ENCODE data around the gene PUM2.
"Not testable (repeated sequence)": the region's sequence is repeated elsewhere in the genome, so short reads cannot be mapped to it uniquely, and the experiment has no call there.

PUM2 gene, protein sequence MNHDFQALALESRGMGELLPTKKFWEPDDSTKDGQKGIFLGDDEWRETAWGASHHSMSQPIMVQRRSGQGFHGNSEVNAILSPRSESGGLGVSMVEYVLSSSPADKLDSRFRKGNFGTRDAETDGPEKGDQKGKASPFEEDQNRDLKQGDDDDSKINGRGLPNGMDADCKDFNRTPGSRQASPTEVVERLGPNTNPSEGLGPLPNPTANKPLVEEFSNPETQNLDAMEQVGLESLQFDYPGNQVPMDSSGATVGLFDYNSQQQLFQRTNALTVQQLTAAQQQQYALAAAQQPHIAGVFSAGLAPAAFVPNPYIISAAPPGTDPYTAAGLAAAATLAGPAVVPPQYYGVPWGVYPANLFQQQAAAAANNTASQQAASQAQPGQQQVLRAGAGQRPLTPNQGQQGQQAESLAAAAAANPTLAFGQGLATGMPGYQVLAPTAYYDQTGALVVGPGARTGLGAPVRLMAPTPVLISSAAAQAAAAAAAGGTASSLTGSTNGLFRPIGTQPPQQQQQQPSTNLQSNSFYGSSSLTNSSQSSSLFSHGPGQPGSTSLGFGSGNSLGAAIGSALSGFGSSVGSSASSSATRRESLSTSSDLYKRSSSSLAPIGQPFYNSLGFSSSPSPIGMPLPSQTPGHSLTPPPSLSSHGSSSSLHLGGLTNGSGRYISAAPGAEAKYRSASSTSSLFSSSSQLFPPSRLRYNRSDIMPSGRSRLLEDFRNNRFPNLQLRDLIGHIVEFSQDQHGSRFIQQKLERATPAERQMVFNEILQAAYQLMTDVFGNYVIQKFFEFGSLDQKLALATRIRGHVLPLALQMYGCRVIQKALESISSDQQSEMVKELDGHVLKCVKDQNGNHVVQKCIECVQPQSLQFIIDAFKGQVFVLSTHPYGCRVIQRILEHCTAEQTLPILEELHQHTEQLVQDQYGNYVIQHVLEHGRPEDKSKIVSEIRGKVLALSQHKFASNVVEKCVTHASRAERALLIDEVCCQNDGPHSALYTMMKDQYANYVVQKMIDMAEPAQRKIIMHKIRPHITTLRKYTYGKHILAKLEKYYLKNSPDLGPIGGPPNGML
- total RNA-seq = 115 to 117 reads per million in 2 donors

DNA sequence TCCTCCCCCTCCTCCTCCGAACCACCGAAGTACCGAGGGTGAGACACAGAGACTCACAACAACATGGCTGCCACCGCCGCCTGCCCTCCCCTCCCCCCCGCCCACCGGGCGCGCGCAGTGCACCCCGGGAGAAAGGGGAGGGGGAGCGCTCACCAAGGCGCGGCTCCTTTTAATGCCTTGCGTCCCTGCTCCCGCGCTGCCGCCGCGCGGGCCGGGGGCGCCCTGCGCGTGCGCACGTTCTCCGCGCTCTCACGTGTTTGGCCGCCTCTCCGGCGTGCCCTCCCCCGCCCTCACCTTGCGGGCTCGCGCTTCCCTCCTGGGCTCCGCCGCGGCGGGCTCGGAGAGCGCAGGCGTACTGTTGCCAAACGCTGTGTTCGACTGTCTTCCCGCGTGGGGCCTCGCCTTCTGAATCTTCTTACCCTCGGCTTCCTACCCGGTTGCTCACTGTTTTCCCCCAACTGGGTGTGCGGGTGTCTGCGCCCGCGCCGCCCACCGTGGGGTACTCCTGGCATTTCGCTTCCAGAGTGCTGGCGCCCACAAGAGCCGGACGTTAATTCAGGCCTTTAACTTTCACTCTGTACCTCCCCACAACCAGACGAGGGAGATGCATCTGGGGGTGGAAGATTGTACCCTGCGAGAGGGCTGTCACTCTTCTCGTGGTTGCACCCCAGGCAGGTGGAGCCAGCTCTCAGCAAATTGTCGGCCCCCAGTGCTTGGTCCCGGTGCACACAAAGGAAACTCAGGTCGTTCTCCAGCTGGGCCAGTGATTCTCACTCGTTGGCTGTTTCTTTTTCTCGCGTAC, at the start of gene PUM2:
Gene PUM2, minus strand, starts transcription at position 92 of the 802 bp plus-strand sequence. CDS start 23,484 bp downstream, outside the sequence.
- peak; percentile 90 to 99 (median 93) for DNase-seq

DNA sequence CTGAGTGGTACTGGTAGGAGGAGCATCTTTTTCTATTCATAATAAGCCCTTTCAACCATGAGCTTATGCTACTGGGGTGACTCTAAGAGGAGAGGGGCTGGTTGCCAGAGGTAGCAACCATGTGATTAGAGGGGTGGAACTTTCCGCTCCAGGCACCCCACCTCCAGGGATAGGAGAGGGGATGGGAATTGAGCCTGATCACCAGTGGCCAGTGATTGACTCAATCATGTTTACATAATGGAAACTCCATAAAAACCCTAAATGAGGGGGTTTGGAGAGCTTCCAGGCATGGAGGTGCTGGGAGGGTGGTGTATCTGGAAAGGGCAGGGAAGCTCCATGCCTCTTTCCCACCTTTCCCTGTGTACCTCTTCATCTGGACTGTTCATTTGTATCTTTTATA, 49.7 kb upstream of the PUM2 start:
- no peak for DNase-seq

DNA sequence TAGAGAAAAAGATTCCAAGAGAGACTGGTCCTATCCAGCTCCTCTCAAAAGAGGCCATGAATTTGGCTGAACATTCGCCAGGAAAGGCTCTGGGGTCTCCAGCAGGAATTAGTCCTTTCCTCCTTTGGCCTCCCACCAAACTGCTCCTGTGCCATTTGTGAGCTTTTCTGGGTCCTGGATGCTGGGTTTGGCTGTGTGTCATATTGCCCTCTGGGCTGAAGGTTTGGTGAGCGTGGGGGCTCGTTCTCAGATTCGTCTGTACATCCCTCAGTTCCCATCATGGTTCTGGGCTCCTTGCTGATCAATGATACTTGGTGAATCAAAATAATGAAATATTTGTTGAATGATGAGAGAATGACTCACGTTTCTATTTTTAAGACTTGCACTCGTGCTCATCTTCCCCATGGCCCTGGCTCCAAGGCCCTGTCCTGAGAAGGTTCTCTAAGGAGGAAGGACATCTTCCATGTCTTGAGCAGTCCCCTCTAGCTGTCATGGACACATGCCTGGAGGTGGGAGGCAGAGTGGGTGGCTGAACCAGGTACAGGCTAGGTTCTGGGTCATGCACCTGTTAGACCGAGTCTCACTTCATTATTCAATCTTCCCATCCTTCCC, 48.4 kb upstream of the PUM2 start:
- DNase-seq = no peak

DNA sequence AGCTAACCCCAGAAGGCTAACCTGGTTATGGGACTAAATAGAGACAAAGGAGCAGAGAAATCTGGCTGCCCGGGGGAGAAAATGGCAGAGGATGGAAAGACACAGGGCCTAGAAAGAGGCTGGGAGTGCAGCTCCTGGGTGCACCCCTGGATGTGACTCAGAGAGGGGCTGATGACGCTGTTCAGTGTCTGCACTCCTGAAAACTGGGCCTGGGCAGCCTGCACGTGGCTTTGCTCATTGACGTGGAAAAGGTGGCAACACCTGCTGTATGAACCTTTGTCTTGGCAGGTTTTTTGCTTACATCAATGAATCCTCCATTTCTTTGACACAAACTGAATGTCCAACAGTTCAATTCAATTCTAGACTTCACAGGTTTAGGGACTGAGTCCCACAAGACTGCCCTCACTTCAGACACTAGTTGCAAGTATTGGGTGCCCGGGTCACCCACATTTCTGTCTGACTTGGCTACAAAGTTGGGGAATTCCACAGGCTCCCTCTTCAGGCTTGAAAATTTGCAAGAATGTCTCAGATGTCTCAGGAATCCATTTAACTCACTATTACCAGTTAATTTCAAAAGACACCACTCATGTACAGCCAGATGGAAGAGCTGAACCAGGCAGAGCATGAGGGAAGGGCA, 47.3 kb upstream of the PUM2 start:
- DNase-seq = no peak

DNA sequence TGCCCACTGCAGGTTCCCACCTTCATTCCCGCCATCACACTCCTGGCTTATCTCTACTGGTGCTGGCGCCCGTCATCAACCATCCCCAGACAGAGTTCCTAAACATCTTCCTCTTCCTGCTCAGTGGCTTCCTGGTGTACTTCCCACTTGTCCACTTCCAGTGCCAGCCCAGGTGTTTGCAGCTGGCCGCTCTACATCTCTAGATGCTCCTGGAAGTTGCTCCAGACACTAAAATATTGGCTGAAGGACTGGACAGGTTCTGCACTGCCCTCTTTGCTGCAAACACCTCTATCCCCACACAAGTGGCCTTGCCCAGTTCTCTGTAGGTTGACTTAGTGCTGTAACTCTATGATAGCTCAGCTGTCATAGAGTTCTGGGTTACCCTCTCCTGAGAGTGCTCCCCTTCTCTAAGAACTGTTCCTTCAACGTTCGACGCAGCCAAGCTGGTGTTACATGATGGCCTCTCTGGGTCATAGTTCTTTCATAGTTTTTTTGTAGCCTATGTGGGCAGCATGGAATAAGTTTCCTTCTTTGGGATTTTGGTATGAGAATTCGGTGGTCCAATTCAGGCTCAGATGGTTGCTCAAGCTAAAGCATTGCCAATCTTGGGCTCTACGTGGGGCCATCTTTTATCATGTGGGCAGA, 45.8 kb upstream of the PUM2 start:
- no peak for DNase-seq

DNA sequence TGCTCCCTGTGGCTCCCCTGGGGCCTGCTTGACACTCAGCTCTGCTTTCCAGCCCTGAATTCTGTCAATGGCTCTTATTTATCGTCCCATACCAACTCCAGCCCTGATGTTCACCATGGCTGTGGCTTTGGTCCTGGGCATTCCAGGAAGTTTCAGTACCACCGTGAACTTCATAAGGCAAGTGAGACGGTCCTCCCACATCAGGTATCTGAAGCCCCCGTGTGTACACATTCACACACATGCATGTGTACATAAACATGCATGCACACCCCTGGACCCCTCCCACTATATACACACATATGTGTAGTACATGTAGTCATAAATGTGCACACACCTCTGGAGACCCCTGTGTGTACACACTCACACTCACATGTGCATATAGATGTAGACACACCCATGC, 43.3 kb upstream of the PUM2 start:
- DNase-seq = no peak

DNA sequence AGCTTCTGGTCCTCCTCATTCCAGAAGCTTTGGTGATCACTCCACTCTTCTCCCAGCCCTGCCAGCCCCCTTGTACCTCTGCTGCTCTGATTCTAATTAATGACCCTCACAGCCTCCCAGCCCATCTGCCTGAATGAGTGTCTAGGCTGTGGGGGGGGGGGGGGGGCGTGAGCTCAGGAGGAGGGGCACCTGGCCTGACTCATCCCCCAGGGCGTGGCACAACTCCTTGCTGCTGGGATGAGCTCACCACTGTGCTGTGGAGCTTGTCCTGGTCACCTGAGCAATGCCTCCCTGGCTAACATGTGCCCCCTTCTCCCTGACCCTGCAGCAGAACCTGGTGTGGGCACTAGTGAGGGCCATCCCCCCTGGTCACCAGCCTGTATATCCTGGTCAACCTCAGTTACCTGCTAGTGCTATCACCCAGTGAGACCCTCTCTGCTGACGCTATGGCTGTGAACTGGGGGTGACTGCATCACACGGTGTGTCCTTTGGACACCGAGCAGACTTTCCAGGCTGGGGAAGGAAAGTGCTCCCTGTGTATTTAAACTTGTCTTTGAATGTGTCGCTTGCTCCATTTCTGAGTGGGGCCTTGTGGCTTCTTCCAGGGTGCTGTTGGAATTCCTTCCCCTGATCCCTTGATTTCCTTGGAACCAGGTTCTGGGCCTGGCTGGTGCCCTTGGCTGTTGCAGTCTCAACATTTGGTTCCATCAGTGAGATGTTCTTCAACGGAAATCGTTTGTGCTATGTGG, 41.5 kb upstream of the PUM2 start:
- no peak for DNase-seq

DNA sequence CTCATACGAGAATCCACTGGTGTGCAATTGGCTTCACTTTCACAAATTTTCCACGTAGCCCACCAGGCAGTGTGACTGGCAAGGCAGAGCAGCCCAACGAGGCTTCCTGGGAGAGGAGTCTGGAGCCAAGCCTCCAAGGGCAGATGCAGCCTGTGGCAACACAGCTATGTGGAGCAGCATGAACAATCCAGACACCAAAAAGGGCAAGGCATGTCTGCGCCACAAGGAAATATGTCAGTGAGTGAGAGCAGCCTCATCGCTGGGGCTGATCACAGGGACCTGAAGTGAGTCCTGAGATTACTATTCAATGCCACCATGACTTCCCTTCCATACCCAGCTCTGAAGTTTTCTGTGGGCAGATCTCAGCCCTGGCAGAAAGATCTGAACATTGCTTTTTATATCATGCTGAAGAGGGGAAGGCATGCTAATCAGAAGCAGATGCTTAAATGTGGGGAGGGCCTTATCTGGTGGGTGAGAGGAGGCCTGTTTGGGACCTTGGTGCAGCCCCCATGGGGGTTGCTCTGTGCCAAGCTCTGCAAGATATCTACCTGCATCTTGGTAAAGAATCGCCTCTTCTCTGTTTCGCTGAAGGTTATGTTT, 40.0 kb upstream of the PUM2 start:
- DNase-seq = no peak

DNA sequence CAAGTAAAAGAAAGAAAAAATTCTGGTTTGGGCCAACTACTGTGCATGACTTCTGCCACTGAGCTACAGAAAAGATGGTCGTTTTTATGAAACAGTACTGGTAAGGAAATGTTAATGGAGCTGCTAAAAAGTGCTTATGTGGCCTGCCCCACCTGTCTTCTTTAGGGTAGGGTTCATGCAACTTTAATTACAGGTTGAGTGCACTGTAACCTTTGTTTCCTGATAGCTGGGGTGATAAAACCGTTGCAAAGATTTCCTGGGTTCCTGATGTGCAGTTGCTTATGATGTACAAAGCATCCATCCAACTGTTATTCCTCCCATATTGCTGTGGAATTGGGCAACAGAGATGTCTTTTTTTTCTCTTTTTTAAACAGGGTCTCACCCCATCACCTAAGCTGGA, 34.3 kb upstream of the PUM2 start:
- DNase-seq = no peak

DNA sequence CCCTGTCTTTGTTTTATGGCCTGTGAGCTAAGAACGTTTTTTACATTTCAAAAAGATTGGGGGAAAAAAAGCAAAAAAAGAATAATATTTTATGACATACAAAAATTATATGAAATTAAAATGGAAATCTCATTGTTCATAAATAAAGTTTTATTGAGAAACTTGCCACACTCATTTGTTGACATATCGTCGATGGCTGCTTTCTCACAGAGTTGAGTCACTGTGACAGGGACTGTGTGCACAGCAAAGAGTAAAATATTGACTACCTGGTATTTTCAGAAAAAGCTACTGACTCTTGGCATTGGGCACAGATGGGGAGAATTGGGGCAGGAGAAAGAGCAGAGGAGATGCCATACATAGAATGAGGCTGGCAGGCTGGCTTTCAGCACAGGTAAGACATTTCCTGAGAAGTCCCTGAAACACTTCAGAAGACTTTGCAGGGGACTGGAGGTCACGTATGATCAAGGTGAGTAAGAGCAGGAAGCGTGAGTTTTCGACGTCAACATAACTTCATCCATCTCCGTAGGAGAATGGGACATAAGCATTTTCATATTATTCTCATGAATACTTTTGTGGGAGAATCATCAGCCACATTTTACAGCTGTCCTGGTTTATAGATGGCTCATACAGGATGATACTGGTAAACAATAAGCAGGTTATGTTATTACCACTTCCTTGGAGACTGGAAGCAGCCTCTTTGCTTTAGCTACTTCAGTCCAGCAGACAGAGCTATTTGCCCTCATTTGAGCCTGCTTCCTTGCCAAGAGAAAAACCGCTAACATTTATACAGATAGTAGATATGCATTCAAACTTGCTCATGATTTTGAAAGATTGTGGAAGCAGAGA, 32.5 kb upstream of the PUM2 start:
- DNase-seq = peak in 1 of 5 experiments; percentile 33

DNA sequence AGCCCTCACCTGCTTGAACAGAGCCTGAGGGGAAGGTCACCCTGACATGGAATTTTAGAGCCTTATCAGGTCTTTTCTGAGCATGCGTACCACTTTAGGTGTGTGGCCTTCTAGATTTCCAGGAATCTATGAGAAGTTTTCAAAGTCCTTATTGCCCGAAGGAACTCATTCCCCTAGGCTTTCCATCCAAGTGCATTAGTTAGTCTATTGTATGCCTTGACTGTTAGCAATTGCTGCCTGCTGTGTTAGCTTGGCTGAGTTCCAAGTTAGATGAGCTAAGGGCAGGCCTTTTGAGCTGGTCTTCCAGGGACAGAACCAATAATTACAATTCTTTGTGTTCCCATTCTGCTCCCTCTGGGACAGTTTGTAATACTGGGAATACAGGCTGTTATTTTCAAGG, 30.8 kb upstream of the PUM2 start:
- no peak for DNase-seq

DNA sequence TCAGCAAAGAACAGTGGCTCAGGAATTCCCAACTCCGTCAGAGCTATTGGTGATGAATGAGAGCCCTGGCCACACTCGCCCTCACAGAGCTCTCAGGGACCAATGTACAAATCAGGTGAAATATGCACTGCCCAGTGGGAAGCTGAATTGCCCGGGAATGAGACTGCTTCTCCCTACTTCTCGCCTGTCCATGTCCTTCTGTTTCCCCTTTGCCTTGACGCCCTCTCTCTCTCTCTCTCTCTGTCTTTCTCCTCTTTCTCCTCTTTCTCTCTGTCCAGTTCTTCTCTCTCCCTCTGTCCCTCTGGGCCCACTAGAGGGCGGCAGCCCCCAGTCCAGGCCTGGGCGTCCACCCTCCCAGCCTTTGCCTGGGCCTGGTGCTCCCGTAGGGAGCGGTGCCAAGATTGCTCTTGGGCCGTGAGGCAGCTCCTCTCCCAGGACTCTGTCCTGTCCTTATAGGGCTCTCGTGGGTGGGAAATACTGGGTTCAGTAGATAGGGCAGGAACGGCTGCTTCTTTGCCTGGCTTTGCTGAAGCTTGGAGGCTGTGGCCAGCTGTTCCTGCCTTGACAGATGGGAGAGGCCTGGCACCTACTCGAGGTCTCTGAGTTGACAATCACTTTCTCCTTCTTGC, 28.4 kb upstream of the PUM2 start:
- no peak for DNase-seq

DNA sequence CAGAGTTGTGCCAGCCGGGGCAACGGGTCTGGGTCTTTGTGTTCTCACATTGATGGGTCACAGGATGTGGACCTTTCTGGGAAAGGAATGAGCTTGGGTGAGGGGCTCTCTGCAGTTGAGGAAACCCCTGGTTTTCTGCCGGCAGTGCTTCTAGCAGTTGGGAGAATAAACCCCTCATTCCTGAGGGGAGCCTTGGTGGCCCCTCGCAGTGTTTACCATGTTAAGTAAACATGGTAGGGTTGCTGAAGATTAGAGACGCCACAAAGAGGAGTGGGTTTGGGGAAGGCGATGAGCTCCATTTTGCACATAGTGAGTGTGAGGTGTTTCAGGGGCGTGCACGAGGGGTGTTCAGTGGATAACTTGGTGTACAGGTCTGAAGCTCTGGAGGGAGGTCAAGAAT, 27.7 kb upstream of the PUM2 start:
- no peak for DNase-seq

DNA sequence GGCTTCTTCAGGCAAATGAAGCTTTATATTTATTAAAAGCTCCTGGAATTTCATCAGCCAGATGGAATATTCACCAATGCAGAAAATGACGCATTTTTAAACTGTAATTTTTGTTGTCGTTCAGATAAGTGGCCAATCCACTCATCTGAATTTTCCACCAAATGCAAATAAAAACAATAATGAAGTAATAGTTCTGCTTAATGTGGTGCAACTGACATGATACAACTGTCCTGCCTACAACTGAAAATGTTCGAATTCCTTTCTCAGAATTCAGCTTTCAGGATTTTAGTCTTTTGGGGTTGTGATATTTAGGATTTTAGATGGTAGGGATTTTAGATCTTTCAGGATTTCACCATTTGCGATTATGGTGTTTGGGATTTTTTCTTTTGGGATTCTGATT, 27.1 kb upstream of the PUM2 start:
- DNase-seq = no peak

DNA sequence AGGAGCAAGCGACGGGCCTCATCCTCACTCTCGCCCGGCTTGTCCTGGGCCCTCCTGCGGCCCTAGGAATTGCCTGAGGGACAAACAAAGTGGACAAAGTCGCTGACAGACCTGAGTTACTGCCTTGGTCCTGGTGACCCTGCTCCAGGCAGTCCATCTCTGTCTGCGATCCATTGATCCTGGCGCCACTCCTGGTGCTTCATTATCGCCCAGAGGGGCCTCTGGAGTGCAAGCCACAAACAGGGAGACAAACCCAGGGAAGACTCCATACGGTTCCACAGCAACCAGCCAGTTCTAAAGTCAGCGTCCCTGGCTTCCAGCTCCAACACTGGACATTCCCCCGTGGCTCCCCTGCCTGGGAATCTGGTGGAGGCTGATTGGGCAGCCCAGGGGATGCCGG, 24.3 kb upstream of the PUM2 start:
- not testable (repeated sequence) for DNase-seq

DNA sequence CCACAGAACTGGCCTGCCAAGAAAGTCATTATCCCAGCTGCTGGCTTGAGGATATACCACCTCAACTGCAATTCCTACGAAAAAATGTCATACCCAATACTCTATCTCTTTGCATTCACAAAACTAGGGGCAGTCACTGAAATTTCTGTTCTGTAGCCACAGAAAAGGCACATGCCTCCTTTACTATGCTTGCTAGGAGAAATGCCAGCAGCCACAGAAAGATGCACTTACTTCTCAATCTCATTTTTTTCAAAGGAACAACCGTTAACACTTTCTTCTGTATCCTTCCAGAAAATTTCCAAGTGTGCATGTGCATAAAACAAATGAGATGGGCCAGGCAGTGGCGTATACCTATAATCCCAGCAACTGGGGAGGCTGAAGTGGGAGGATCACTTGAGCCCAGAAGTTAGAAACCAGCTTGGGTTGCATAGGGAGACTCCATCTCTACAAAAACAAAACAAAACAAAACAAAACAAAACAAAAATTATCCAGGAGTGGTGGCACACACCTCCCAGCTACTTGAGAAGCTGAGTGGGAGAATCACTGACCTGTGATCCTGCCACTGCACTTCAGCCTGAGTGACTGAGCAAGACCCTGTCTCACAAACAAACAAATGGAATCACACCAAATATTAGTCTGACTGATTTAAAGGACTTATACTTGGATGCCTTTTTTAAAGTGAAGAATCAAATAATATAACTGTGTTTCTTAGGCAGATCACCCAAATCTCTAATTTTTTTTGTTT, 22.4 kb upstream of the PUM2 start:
- DNase-seq = no peak

DNA sequence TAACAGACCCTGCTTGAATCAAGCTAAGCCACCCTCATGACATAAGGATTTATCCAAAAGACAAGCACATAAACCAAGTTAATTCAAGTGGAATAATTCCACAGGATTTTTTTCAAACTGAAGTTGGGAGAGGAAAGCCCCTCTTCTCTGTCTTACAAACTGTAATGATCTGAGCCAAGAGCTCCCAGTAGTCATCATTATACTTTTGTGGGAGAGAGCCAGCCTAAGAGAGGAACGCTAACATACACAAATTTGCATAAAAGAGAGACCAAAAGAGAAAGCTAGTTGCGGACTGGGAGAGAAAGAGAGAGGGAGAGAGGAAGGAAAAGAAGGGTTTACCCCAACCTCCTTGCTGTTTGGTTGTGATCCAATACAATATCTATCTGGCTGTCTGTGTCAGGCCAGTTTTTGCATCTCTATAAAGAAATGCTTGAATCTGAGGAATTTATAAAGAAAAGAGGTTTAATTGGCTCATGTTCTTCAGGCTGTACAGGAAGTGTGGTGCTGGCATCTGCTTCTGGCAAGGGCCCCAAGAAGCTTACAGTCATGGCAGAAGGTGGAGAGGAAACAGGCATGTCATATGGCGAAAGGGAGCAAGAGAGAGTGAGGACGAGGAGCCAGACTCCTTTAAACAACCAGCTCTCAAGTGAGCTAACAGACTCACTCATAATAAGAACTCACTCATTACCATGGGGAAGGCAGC, 20.8 kb upstream of the PUM2 start:
- DNase-seq = no peak

Measured in T-helper 2 cell (primary cell).